ENCODE measurements around the gene INO80B.

- no peak for TF ChIP-seq CTCF (IDR thresholded peaks at IDR 0.05)
- no peak for TF ChIP-seq POLR2AphosphoS5 (IDR thresholded peaks at IDR 0.05; ENCODE audit: low read depth, low read length)
- TF ChIP-seq TEAD4 (IDR thresholded peaks at IDR 0.05; ENCODE audit: borderline replicate concordance, insufficient read depth) = no peak
- no peak for TF ChIP-seq EP300 (IDR thresholded peaks at IDR 0.05; ENCODE audit: borderline replicate concordance in 1 of 2, low read depth in 1 of 2, low read length in 1 of 2)
- no peak for TF ChIP-seq MAX (IDR thresholded peaks at IDR 0.05; ENCODE audit: low read depth)
- no peak for TF ChIP-seq ELF1 (IDR thresholded peaks at IDR 0.05)
- TF ChIP-seq TCF12 (IDR thresholded peaks at IDR 0.05) = no peak
- TF ChIP-seq FOSL2 (IDR thresholded peaks at IDR 0.05; ENCODE audit: borderline replicate concordance, low read depth) = no peak
- TF ChIP-seq JUND (IDR thresholded peaks at IDR 0.05) = no peak
These were observed 26.2 kb upstream of the INO80B start for GRCh38 chr2:74428675-74429074.
